Kidney (tissue), 14 donors: ENCODE results near the gene COL23A1. TPM values are rescaled to one million over a fixed set of nuclear protein-coding genes. Genes with fewer than 3 reads are reported as not detected.
"Not testable (repeated sequence)": the region's sequence is repeated elsewhere in the genome, so short reads cannot be mapped to it uniquely, and the experiment has no call there.

ENCODE experiments used
- DNase-seq, 5 donors: peaks; one replicate each; pipeline ENCODE4 v3.0.0-alpha.2; 2013 to 2020
- FAIRE-seq: peaks from 2 replicates; lab custom pipeline; 2012; peaks lifted over from hg19 to GRCh38; lab: Jason Lieb, UNC
- H3K27ac ChIP-seq, 2 donors: one replicate each; pipeline ENCODE4 v1.7.0; 2013; ENCODE audit warnings: low read depth in 2 of 2, low read length in 2 of 2, inconsistent platforms in 1 of 2
- H3K27me3 ChIP-seq: one replicate; pipeline ENCODE4 v1.7.1; 2013; ENCODE audit warnings: low read length, inconsistent platforms; ENCODE audit not compliant: control insufficient read depth, insufficient read depth
- H3K36me3 ChIP-seq, 3 donors: one replicate each; pipeline versions ENCODE4 v1.7.0 to v1.7.1; 2013; ENCODE audit warnings: low read length in 3 of 3, control low read depth in 1 of 3, inconsistent platforms in 1 of 3; ENCODE audit not compliant: insufficient read depth in 3 of 3, control insufficient read depth in 2 of 3
- H3K4me1 ChIP-seq, 3 donors: one replicate each; pipeline versions ENCODE4 v1.7.0 to v1.7.1; 2013; ENCODE audit warnings: low read length in 3 of 3, inconsistent platforms in 1 of 3, low read depth in 1 of 3; ENCODE audit not compliant: control insufficient read depth in 2 of 3, insufficient read depth in 2 of 3
- H3K4me3 ChIP-seq, 3 donors: one replicate each; pipeline versions ENCODE4 v1.7.0 to v1.8.1; 2013; ENCODE audit warnings: low read length in 3 of 3, control low read depth in 1 of 3, inconsistent platforms in 1 of 3
- H3K9ac ChIP-seq, 3 donors: one replicate each; pipeline versions ENCODE4 v1.7.0 to v1.7.1; 2013; ENCODE audit warnings: low read length in 3 of 3, control low read depth in 1 of 3, inconsistent platforms in 1 of 3
- H3K9me3 ChIP-seq, 3 donors: one replicate each; pipeline versions ENCODE4 v1.7.0 to v1.7.1; 2013; ENCODE audit warnings: low read length in 3 of 3, control low read depth in 1 of 3, inconsistent platforms in 1 of 3; ENCODE audit not compliant: control insufficient read depth in 2 of 3, insufficient read depth in 1 of 3
- intact Hi-C: fragments of 100-400 bp; cut with DNase I; formaldehyde crosslinking; loops from one replicate; pipeline ENCODE4 v1.11.1; 2022
- polyA plus RNA-seq: library from polyadenylated mRNA; stranded (reverse); fragments of 350-450 nt; fragmentation: Illumina TruSeq; extraction: RNeasy Lipid Tissue Mini Kit (QIAGEN cat#74804); gene quantifications from one replicate; pipeline ENCODE4 v1.2.3, GENCODE V29; 2014; ENCODE audit warnings: low read depth, low replicate concordance; ENCODE audit not compliant: insufficient read depth
- total RNA-seq: library from RNA; stranded (reverse); fragmentation: NEBNext Ultra II Directional; extraction: Animal tissue kit (Norgen Biotek cat#: 25700); gene quantifications from one replicate; pipeline ENCODE4 v1.2.1, GENCODE V29; 2021
- TF ChIP-seq, protein P1 (sequence below): IDR thresholded peaks from 3 replicates; pipeline ENCODE4 v1.5.1; 2012; ENCODE audit warnings: mild to moderate bottlenecking, moderate library complexity, borderline replicate concordance; ENCODE audit not compliant: insufficient read depth; ENCODE audit errors: extremely low read depth
- donor health status: control.
- donor health status: control.
- donor health status: control.
- donor health status: control.
- donor health status: control.
- donor health status: DM: yes; HTN: yes; CAD: no.
- donor health status: Normal renal cell carcinoma (clear cell type).

The COL23A1 gene
- total and polyA plus RNA-seq, 2 donors from 2014 or later: 4.1 to 8.7 TPM

DNA sequence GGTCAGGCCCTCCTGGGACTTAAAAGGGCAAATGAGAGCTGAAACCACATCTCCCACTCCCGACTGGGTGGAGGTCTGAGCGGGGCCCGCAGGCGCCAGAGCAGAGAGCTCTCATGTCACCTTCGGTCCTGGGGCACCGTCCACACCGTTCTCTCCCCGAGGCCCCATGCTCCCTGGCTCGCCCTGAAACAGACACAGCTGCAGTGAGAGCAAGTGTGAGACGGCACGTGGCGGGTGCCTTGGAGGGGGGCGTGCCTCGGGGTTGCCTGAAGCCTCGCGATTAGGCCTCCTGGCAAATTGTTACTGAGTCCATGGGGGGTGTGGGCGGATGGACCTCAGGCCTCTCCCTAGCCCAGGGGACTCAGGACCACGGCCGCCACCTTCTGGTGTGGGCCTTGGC, 333.4 kb downstream of the COL23A1 start:
- Histone ChIP-seq H3K4me1 (no peaks in the 10 kb centered on the region), H3K36me3 (no peaks in the 10 kb centered on the region), H3K9ac (no peak overlapping the region), H3K9me3 (no peaks in the 10 kb centered on the region), H3K4me3 (no peak overlapping the region), H3K27ac (no peak overlapping the region), H3K27me3 (no peaks in the 10 kb centered on the region)
- intact Hi-C loops: no loop called here
- FAIRE-seq (no peak), DNase-seq (no peak)
- TF ChIP-seq, protein P1, sequence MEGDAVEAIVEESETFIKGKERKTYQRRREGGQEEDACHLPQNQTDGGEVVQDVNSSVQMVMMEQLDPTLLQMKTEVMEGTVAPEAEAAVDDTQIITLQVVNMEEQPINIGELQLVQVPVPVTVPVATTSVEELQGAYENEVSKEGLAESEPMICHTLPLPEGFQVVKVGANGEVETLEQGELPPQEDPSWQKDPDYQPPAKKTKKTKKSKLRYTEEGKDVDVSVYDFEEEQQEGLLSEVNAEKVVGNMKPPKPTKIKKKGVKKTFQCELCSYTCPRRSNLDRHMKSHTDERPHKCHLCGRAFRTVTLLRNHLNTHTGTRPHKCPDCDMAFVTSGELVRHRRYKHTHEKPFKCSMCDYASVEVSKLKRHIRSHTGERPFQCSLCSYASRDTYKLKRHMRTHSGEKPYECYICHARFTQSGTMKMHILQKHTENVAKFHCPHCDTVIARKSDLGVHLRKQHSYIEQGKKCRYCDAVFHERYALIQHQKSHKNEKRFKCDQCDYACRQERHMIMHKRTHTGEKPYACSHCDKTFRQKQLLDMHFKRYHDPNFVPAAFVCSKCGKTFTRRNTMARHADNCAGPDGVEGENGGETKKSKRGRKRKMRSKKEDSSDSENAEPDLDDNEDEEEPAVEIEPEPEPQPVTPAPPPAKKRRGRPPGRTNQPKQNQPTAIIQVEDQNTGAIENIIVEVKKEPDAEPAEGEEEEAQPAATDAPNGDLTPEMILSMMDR: no peak

DNA sequence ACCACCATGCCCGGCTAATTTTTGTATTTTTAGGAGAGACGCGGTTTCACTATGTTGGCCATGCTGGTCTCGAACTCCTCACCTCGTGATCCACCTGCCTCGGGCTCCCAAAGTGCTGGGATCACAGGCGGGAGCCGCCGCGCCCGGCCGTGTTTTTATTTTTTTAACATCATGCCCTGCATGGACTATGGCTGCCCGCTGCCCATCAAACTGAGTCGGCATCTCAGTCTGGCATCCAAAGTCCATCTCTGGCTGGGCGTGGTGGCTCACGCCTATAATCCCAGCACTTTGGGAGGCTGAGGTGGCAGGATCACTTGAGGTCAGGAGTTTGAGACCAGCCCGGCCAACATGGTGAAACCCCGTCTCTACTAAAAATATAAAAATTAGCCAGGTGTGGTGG, 336.6 kb downstream of the COL23A1 start:
- H3K4me3 ChIP-seq, H3K27me3 ChIP-seq, H3K36me3 ChIP-seq, H3K9ac ChIP-seq, H3K9me3 ChIP-seq, DNase-seq, FAIRE-seq, intact Hi-C loops, H3K27ac ChIP-seq, H3K4me1 ChIP-seq: not testable (repeated sequence)

DNA sequence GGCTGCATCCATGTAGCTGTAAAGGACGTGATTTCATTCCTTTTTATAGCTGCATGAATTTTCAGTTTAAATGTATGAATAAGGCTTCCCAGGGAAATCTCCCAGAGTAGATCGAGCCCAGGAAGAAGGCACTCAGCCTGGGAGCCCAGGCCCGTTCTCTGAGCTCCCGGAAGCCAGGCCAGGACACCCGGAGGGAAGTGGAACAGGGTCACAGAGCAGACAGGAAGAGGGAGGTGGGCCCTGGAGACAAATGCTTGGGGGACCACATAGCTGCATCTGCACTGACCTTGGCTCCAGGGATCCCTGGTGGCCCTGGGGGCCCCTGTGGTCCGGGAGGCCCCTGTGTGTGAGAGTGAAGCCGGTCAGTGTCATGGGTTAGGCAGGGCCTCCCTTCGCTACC, 337.9 kb downstream of the COL23A1 start:
- H3K36me3 ChIP-seq: no peaks in the 10 kb centered on the region
- no peaks in the 10 kb centered on the region for H3K4me1 ChIP-seq
- FAIRE-seq (no peak), DNase-seq (no peak)
- no peak overlapping the region for H3K9ac ChIP-seq
- no peaks in the 10 kb centered on the region for H3K9me3 ChIP-seq
- no peak overlapping the region for H3K27ac ChIP-seq
- intact Hi-C loops: no loop called here
- TF ChIP-seq, protein P1: no peak
- no peak overlapping the region for H3K4me3 ChIP-seq
- H3K27me3 ChIP-seq: no peaks in the 10 kb centered on the region

DNA sequence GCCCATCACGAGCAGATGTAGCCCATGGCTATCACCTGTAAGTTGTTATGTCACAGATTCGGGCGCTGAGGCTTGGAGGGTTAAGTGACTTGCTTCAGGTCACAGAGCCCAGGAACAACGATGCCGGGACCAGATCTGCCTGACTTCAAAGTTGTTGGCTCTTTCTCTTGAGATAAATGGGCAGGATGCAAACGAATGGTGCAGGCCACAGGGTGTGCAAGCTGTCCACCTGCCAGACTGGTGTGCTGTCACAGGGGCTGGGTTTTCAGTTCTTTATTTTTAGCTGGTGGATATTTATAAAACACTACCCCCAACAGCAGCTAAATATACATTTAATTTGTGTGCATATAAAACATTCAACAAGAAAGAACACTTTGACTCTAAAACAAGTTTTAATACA, 339.9 kb downstream of the COL23A1 start:
- no peak overlapping the region for H3K4me3 ChIP-seq
- FAIRE-seq: no peak
- H3K4me1 ChIP-seq: no peaks in the 10 kb centered on the region
- TF ChIP-seq, protein P1: no peak
- H3K9ac ChIP-seq: no peak overlapping the region
- no peak overlapping the region for H3K27ac ChIP-seq
- H3K9me3 ChIP-seq: no peaks in the 10 kb centered on the region
- intact Hi-C loops: no loop called here
- no peaks in the 10 kb centered on the region for H3K27me3 ChIP-seq
- DNase-seq: no peak
- no peaks in the 10 kb centered on the region for H3K36me3 ChIP-seq
